SK-N-MC (cell line): ENCODE data around the gene SOD1.
"Not testable (repeated sequence)": the region's sequence is repeated elsewhere in the genome, so short reads cannot be mapped to it uniquely, and the experiment has no call there.

ENCODE experiments used
- DNase-seq: peaks from one replicate; pipeline ENCODE4 v3.0.0-alpha.2; 2011; ENCODE audit warnings: low read depth, low spot score
- H3K27ac ChIP-seq: fragments of 200-600 bp; sonication (generic); 2 replicates; pipeline ENCODE4 v1.5.1; 2016; ENCODE audit warnings: mixed run types
- H3K36me3 ChIP-seq: fragments of 200-600 bp; sonication (generic); 2 replicates; pipeline ENCODE4 v1.6.1; 2017; ENCODE audit warnings: antibody characterized with exemption, low read length, mixed read lengths; ENCODE audit not compliant: insufficient read depth
- H3K4me3 ChIP-seq: fragments of 200-600 bp; sonication (generic); 2 replicates; pipeline ENCODE4 v1.5.1; 2016
- H3K9ac ChIP-seq: fragments of 200-600 bp; sonication (generic); 2 replicates; pipeline ENCODE4 v1.8.0; 2017; ENCODE audit warnings: mixed run types, mixed read lengths; ENCODE audit not compliant: insufficient read length
- H3K9me3 ChIP-seq: fragments of 200-600 bp; sonication (generic); 2 replicates; pipeline ENCODE4 v1.6.1; 2017; ENCODE audit warnings: low read depth, mild to moderate bottlenecking, antibody characterized with exemption, low read length, moderate library complexity, mixed read lengths
- EZH2 ChIP-seq: fragments of 200-600 bp; sonication (generic); IDR thresholded peaks from one replicate; pipeline ENCODE4 v1.6.1; 2017; ENCODE audit warnings: antibody characterized with exemption
- FOXP2 ChIP-seq: optimal IDR thresholded peaks from 2 replicates; pipeline ENCODE3; 2011; ENCODE audit warnings: mild to moderate bottlenecking, moderate library complexity; ENCODE audit not compliant: insufficient read depth; ENCODE audit errors: extremely low read length, control extremely low read depth
- POLR2AphosphoS5 ChIP-seq: IDR thresholded peaks from 2 replicates; pipeline ENCODE4 v1.6.1; 2012; ENCODE audit warnings: mild to moderate bottlenecking, low read depth, low read length, borderline replicate concordance

The SOD1 gene

DNA sequence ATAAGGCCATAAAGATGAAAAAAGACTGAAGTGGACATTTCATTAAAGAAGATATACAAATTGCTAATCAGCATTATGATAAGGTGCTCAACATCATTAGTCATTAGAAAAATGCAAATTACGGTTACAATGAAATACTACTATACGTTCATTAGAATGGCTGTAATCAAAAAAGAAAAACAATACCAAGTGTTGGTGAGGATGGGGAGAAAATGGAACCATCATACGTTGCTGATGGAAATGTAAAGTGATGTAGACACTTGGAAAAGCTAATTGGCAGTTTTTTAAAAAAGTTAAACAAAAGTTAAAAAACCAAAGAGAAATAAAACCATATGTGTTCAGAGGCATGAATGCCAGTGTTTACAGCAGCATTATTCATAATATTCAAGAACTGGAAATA, 8.6 kb upstream of the SOD1 start:
- Histone ChIP-seq H3K4me3 (no peak overlapping the region), H3K9me3 (no peaks in the 10 kb centered on the region), H3K27ac (no peak overlapping the region), H3K9ac (no peak overlapping the region), H3K36me3 (no peaks in the 10 kb centered on the region)
- no peak for DNase-seq
- no peak for TF ChIP-seq POLR2AphosphoS5
- no peak for TF ChIP-seq EZH2
- no peak for TF ChIP-seq FOXP2

DNA sequence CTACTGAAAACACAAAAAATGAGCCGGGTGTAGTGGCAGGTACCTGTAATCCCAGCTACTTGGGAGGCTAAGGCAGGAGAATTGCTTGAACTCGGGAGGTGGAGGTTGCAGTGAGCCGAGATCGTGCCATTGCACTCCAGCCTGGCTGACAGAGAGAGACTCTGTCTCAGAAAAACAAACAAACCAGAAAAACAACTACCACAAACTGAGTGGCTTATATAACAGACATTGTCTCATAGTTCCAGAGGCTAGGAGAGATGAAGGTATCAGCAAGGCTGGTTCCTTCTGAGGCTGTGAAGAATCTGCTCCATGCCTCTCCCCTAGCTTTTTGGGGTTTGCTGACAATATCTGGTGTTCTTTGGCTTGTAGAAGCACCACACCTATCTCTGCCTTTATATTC, 8.0 kb upstream of the SOD1 start:
- DNase-seq, H3K9ac ChIP-seq, H3K9me3 ChIP-seq, H3K4me3 ChIP-seq, H3K27ac ChIP-seq, H3K36me3 ChIP-seq: not testable (repeated sequence)

DNA sequence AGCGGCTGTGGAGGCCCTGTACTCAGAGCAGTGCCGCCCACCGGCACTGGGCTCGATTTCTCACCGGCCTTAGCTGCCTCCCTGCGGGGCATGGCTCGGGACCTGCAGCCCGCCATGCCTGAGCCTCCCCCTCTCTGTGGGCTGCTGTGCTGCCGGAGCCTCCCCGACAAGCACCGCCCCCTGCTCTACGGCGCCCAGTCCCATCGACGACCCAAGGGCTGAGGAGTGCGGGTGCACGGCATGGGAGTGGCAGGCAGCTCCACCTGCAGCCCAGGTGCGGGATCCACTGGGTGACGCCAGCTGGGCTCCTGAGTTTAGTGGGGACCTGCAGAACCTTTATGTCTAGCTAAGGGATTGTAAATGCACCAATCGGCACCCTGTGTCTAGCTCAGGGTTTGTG, 5.2 kb upstream of the SOD1 start:
- no peak overlapping the region for H3K4me3 ChIP-seq
- H3K9ac ChIP-seq: no peak overlapping the region
- H3K36me3 ChIP-seq: no peaks in the 10 kb centered on the region
- DNase-seq: no peak
- H3K9me3 ChIP-seq: no peaks in the 10 kb centered on the region
- TF ChIP-seq FOXP2 (no peak), POLR2AphosphoS5 (no peak), EZH2 (no peak)
- H3K27ac ChIP-seq: no peak overlapping the region

DNA sequence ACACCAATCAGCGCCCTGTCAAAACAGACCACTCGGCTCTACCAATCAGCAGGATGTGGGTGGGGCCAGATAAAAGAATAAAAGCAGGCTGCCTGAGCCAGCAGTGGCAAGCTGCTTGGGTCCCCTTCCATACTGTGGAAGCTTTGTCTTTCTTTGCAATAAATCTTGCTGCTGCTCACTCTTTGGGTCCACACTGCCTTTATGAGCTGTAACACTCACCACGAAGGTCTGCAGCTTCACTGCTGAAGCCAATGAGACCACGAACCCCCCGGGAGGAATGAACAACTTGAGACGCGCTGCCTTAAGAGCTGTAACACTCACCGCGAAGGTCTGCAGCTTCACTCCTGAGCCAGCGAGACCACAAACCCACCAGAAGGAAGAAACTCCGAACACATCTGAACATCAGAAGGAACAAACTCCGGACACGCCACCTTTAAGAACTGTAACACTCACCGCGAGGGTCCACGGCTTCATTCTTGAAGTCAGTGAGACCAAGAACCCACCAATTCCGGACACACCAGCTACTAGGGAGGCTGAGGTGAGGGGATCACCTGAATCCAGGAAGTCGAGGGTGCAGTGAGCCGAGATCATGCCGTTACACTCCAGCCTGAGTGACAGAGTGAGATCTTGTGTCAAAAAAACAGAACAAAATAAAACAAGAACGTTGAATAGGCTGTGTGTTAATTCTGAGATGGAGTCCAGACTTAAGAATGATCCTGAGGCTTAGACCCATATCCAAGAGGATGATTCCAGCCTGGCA, 4.5 kb upstream of the SOD1 start:
- H3K27ac ChIP-seq, H3K9ac ChIP-seq, DNase-seq, H3K9me3 ChIP-seq, H3K4me3 ChIP-seq, H3K36me3 ChIP-seq: not testable (repeated sequence)

DNA sequence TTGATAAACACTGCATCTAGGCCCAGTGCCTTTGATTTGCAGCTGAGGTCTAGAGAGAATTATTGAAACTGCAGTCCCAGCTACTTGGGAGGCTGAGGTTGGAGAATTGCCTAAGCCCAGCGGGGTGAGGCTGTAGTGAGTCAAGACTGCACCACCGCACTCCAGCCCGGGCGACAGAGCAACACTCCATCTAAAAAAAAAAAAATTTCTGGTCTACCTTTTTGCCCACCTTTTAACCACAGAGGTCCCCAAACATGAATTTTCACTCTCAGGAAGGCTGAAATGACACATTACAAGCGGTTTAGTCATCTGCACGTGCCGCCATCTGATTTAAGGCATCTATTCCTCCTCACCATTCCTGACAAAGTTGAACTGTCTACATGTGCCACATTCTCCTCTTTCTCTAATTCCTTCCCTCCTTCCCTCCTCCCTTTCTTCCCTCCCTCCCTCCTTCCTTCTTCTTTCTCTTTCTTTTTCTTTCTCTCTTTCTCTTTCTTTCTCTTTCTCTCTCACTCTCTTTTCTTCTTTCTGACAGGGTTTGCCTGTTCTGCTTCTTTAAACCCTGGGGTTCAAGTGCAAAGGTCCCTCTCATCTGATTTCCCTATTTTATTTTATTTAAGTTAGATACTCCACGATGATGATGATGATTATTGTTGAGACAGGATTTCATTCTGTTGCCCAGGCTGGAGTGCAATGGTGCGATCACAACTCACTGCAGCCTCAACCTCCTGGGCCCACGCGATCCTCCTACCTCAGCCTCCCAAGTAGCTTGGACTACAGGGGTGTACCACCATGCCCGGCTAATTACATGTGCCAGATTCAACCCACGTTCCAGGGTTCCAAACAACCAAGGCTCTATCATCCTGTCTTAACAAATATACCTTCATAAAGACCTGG, 3.0 kb upstream of the SOD1 start:
- no peak for DNase-seq
- Histone ChIP-seq H3K9me3 (no peaks in the 10 kb centered on the region), H3K36me3 (peaks cover 3% of the 10 kb centered on the region), H3K9ac (no peak overlapping the region), H3K4me3 (no peak overlapping the region), H3K27ac (no peak overlapping the region)
- no peak for TF ChIP-seq EZH2
- no peak for TF ChIP-seq POLR2AphosphoS5
- TF ChIP-seq FOXP2: no peak

DNA sequence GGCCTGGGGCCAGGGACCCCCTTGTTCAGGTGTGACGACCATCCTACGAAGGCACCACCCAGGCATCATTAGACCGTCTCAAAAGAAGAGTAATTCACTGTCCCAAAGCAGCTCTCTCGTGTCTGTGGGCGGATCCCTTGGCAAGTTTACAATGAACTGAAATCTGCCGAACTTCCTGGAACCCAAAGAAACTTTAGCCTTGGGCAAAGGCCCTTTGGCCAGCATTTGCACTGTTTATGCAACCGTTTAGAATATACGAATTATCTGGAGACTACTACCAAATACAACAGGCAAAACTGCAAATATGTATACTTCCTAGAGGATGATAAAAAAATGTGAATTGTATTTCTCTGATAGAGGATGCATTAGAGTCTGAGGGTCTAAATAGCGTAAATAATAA, 1.4 kb upstream of the SOD1 start:
- H3K27ac ChIP-seq: no peak overlapping the region

DNA sequence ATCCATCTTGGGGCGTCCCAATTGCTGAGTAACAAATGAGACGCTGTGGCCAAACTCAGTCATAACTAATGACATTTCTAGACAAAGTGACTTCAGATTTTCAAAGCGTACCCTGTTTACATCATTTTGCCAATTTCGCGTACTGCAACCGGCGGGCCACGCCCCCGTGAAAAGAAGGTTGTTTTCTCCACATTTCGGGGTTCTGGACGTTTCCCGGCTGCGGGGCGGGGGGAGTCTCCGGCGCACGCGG, 282 bp upstream of the SOD1 start:
- 0 out of 2 replicates have a peak overlapping the region, but pooled peaks have one; percentile 25 for H3K27ac ChIP-seq
- TF ChIP-seq FOXP2 (no peak), EZH2 (no peak), POLR2AphosphoS5 (no peak)
- H3K9ac ChIP-seq: peak overlapping the region; percentile 32
- peak overlapping the region; percentile 92 for H3K4me3 ChIP-seq
- no peak for DNase-seq
- peaks cover 26% of the 10 kb centered on the region for H3K36me3 ChIP-seq
- no peaks in the 10 kb centered on the region for H3K9me3 ChIP-seq

More for the DNA sequence above, 1.4 kb upstream of the SOD1 start:
- Histone ChIP-seq H3K9me3 (no peaks in the 10 kb centered on the region), H3K36me3 (peaks cover 14% of the 10 kb centered on the region), H3K9ac (no peak overlapping the region), H3K4me3 (no peak overlapping the region)
- TF ChIP-seq EZH2 (no peak), FOXP2 (no peak), POLR2AphosphoS5 (no peak)
- DNase-seq: no peak

DNA sequence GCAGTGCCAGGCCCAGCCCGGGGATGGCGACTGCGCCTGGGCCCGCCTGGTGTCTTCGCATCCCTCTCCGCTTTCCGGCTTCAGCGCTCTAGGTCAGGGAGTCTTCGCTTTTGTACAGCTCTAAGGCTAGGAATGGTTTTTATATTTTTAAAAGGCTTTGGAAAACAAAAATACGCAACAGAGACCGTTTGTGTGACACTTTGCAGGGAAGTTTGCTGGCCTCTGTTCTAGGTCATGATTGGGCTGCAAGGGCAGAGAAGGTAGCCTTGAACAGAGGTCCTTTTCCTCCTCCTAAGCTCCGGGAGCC, 719 bp downstream of the SOD1 start:
- TF ChIP-seq EZH2 (no peak), POLR2AphosphoS5 (no peak), FOXP2 (no peak)
- Histone ChIP-seq H3K9me3 (no peaks in the 10 kb centered on the region), H3K4me3 (peak overlapping the region; percentile 92), H3K9ac (peak overlapping the region; percentile 86), H3K27ac (no peak overlapping the region), H3K36me3 (peaks cover 28% of the 10 kb centered on the region)
- DNase-seq: no peak

DNA sequence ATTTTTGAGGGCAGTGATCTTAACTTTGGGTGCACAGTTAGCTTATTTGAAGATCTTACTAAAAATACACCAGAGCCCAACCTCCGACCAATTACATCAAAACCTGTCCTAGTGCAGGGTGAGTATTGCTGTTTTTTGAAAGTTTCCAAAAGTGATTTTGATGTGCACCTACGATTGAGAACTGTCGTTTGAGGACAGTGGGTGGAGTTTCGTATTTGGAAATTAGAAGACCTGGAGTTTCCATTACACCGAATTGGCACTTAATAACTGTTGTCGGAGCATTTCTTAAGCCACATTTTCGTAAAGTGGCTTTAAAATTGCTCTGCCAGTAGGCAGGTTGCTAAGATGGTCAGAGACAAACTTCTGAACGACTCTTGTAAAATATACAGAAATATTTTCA, 1.1 kb downstream of the SOD1 start:
- no peak overlapping the region for H3K27ac ChIP-seq
- DNase-seq: no peak
- H3K9ac ChIP-seq: peak overlapping the region; percentile 86
- no peaks in the 10 kb centered on the region for H3K9me3 ChIP-seq
- H3K36me3 ChIP-seq: peaks cover 32% of the 10 kb centered on the region
- no peak for TF ChIP-seq FOXP2
- no peak for TF ChIP-seq POLR2AphosphoS5
- no peak for TF ChIP-seq EZH2
- peak overlapping the region; percentile 92 for H3K4me3 ChIP-seq
